ENCODE measurements around the gene POFUT2.

Gene POFUT2

DNA sequence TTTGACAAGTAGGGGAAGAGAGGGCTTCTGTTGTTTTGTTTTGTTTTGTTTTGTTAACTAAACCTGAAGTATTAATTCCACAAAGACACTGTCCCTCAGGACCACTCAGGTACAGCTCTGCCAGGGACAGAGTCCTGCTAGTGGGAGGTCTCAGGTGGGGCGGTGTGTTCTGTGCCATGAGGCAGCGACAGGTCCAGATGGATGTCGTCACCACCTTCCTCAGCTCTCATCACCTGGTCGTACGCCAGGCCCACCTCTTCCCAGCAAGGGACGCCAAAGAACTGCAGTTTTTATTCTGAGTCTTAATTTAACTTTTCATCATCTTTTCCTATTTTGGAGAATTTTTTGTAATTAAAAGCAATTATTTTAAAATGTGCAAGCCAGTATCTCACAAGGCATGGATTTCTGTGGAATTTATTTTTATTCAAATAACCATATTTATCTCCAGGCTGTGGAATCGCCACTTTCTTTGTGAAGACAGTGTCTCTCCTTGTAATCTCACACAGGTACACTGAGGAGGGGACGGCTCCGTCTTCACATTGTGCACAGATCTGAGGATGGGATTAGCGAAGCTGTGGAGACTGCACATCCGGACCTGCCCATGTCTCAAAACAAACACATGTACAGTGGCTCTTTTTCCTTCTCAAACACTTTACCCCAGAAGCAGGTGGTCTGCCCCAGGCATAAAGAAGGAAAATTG is 62.5 kb downstream of the POFUT2 start:
- DNase-seq (ENCODE audit: low read depth in 2 of 3, low spot score in 1 of 3), result no peak

DNA sequence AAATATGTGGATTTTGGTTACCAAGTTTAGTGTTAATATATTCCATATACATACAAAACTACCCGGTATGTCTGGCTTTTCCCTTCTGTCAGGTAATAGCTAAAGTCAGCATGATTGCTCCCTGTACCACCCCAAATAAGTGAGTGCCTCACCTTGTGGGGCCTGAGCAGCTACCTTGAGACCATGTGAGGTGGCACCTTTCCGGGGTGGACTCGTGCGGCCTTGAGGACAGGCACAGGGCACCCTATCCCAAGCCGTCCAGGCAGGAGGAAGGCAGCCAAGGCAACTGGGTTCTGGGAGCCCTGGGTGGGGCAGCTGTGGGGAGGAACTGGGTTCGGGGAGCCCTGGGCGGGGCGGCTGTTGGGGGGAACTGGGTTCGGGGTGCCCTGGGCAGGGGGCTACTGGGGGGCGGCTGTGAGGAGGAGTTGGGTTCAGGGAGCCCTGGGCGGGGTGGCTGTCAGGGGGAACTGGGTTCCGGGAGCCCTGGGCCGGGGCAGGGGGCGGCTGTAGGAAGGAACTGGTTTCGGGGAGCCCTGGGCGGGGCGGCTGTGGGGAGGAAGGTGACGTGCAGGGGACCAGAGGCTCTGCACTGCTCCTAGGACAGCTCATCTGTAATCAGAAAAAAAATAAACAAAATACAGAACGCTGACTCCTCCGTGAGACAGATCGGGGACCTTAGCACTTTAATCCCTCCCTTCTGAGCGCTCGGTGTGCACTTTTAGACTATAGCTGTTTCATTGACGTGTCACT is 63.3 kb downstream of the POFUT2 start:
- DNase-seq (ENCODE audit: low read depth in 2 of 3, low spot score in 1 of 3), result no peak

DNA sequence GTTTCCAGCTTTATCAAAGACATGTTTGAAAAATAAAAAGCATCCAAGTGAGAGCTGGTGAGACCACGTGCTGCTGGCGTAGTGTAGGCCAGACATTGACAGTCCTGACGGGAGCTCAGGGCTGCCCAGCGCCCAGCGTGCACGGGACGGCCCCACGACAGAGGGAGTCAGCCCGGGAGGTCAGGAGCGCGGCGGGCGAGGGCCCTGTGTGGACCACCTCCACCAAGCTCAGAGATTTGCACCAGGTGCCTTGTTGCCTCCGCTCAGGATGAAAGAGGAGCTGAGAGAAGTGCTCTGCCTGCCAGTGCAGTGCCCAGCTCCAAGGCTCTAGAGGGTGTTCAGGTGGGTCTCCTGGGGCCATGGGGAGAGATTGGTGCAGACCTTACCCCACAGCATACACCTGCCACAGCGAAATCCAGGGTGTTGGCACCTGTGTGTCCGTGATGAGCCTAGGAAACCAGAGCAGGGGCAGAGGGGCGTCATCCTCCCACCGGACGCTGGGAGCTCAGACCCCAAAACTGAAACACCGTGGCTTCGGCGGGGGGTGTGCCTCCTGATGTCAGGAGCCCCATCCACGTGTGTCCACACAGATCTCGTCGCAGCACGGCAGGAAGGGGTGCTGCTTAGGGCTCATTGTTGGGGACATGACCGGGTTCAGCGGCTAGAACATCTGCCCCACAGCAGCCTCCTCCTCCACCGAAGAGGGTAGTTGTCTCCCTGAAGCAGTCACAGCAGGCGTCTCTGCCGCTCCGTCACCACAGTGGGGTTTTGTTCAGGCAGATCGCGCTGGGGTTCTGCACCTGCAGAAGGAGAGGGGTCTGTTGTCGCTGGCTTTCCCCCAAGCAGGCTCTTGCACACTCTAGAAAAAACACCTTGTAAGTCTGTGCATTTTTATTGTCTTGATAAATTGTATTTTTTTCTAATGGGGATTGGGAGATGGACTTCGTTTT is 64.2 kb downstream of the POFUT2 start:
- DNase-seq (ENCODE audit: low read depth in 2 of 3, low spot score in 1 of 3), result no peak

DNA sequence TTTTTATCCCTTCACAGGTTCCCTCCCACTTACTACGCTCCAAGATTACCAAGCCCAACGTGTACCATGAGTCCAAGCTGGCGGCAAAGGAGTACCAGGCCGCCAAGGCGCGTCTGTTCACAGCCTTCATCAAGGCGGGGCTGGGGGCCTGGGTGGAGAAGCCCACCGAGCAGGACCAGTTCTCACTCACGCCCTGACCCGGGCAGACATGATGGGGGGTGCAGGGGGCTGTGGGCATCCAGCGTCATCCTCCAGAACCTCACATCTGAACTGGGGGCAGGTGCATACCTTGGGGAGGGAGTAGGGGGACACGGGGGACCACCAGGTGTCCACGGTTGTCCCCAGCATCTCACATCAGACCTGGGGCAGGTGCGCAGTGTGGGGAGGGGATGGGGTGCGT is 65.7 kb downstream of the POFUT2 start:
- DNase-seq (ENCODE audit: low read depth in 2 of 3, low spot score in 1 of 3), result no peak

DNA sequence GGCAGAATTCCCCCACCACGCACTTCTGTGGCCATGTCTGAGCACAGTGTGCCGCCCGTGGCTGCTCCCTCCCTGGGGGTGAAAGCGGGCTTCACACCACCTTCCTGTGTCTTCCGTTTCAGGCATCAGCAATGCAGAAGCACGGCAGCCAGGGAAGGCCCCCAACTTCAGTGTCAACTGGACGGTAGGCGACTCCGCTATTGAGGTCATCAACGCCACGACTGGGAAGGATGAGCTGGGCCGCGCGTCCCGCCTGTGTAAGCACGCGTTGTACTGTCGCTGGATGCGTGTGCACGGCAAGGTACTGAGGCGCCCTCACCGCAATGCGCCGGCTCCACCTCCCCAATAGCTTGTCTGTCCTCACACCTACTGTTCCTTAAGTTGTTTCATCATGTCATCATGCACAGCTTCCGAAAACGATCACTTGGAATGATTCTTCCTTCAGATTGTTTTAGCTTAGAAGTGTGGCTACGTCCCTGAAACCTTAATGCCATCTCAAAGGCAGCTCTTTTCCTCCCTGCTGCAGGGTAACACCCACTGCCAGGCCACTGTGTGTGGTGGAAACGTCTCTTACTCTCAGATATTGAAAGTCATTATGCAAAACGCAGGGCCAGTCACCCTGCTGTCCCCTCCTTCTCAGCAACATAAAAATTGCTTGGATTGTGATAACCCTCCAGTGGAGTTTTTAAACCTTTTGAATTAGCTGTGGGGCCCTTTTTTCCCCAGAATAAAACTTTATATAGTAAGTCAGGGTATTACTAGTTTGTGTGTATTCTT is 66.8 kb downstream of the POFUT2 start:
- DNase-seq (ENCODE audit: low read depth in 2 of 3, low spot score in 1 of 3), result no peak

DNA sequence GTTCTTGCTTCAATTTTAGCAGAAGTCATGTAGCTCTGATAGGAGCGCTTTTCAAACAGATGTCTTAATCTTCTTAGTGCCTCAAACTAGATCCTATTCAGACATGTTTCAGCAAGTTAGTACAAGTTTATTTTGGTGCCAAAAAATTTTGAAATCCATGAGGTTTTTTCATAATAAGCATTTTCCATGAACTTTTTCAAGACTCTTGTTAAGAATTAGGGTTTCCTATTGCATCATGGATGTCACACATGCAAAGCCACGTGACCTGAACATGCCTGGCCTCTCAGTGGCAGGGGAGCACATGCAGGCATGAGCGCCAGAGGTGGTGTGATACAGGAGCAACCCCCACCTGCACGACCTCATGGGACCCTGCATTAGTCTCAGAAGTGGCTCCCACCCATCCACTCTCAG is 67.6 kb downstream of the POFUT2 start:
- no peak for DNase-seq (ENCODE audit: low read depth in 2 of 3, low spot score in 1 of 3)

DNA sequence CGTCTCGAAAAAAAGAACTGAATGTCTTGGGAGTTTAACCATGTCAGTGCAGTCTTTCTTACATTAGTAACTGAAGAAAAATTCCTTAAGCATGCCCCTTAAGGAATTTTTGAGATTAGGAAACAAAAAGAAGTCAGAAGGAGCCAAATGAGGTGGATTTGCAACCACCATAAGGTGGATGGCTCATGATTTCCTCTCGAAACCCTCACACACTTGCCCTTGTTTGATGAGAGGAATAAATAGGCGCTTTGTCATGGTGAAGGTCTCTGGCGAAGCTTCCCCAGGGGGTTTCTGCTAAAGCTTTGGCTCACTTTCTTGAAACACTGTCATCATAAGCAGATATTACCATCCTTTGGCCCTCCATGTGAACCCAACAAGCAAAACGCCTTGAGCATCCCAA is 68.2 kb downstream of the POFUT2 start:
- no peak for DNase-seq (ENCODE audit: low read depth in 2 of 3, low spot score in 1 of 3)

DNA sequence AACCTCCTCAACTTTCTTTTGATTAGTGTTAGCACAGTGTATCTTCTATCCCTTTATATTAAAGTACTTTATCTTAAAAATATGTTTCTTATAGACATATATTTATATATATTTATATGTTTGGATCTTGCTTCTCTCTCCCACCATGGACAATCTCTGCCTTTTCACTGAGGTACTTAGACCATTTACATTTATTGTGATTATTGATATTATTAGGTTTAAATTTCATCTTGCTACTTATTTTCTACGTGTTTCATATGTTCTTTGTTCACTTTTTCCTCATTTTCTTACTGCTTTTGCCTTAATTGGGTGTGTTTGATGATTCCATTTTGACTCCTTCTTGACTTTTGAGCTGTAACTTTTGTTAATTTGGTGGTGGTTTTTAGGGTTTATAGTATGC is 70.7 kb downstream of the POFUT2 start:
- DNase-seq (ENCODE audit: low read depth in 2 of 3, low spot score in 1 of 3), result no peak

DNA sequence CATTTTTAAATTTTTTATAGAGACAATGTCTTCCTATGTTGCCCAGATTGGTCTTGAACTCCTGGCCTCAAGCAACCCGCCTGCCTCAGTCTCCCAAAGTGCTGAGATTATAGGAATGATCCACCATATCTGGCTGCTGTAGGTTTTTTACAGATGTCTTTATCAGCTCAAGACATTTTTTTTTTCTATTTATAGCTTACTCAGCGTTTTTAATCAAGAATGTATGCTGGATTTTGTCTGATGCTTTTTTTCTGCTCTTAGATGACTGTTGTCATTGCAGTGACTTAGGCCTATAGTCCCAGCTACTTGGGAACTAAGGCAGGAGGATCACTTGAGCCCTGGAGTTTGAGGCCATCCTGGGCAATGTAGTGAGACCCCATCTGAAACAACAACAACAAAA is 72.5 kb downstream of the POFUT2 start:
- DNase-seq (ENCODE audit: low read depth in 2 of 3, low spot score in 1 of 3), result no peak

Data from stimulated activated CD4-positive, alpha-beta T cell treated with anti-CD3 and anti-CD28 coated beads, Interleukin-12 subunit alpha, Interleukin-12 subunit beta, amount 100 ng/mL, for 48 hours (primary cell).